ENCODE results near the gene TMEM263.

DNA sequence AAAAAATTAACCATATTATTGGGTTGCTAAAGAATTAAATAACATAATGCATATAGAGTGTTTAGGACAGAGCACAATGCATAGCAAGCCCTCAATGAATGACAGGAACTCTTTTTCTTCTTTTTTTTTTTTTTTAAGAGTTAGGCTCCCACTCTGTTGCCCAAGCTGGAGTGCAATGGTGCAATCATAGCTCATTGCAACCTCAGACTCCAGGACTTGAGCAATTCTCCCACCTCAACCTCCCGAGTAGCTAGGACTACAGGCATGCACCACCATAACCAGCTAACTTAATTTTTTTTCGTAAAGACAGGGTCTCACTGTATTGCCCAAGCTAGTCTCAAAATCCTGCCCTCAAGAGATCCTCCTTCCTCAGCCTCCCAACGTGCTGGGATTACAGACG is 51.7 kb downstream of the TMEM263 start:
- TF ChIP-seq, protein P1, sequence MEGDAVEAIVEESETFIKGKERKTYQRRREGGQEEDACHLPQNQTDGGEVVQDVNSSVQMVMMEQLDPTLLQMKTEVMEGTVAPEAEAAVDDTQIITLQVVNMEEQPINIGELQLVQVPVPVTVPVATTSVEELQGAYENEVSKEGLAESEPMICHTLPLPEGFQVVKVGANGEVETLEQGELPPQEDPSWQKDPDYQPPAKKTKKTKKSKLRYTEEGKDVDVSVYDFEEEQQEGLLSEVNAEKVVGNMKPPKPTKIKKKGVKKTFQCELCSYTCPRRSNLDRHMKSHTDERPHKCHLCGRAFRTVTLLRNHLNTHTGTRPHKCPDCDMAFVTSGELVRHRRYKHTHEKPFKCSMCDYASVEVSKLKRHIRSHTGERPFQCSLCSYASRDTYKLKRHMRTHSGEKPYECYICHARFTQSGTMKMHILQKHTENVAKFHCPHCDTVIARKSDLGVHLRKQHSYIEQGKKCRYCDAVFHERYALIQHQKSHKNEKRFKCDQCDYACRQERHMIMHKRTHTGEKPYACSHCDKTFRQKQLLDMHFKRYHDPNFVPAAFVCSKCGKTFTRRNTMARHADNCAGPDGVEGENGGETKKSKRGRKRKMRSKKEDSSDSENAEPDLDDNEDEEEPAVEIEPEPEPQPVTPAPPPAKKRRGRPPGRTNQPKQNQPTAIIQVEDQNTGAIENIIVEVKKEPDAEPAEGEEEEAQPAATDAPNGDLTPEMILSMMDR (IDR thresholded peaks at IDR 0.05; ENCODE audit: poor library complexity), result no peak
- TF ChIP-seq EZH2 (IDR thresholded peaks at IDR 0.05; ENCODE audit: borderline replicate concordance) (no peak), EZH2phosphoT487 (IDR thresholded peaks at IDR 0.05; ENCODE audit: low read depth, severe bottlenecking, unreplicated experiment) (no peak)
